ENCODE results near the gene HAT1. TPM values are rescaled to one million over a fixed set of nuclear protein-coding genes. Genes with fewer than 3 reads are reported as not detected.

HAT1 gene
- total RNA-seq, 1 experiment from 2014 or later: 74.3 TPM

GRCh38 chr2:171958475-171958874 is 36.2 kb downstream of the HAT1 start:
- no peak overlapping the region for H3K27ac Mint-ChIP-seq (ENCODE audit: unreplicated experiment)
- no peaks in the 10 kb centered on the region for H3K4me1 Mint-ChIP-seq (ENCODE audit: low read depth, unreplicated experiment)
- ChIA-PET POLR2A (no interaction called here), CTCF (no interaction called here)
- Histone ChIP-seq H3K27me3 (replicated peaks; ENCODE audit: control insufficient read depth, insufficient read depth, low read length) (no peaks in the 10 kb centered on the region), H3K36me3 (ENCODE audit: control insufficient read depth, insufficient read depth, low read length) (no peaks in the 10 kb centered on the region), H3K4me3 (ENCODE audit: low read depth, low read length) (no peak overlapping the region), H3K4me1 (no peaks in the 10 kb centered on the region), H3K9me3 (no peaks in the 10 kb centered on the region)
- no peaks in the 10 kb centered on the region for H3K27me3 Mint-ChIP-seq (ENCODE audit: insufficient read depth, unreplicated experiment)
- no peak overlapping the region for H3K4me3 Mint-ChIP-seq (ENCODE audit: unreplicated experiment)
- no TSS peak for BruUV-seq (replicated peaks)
- H3K9me3 Mint-ChIP-seq (ENCODE audit: unreplicated experiment): no peaks in the 10 kb centered on the region
- no peak for DNase-seq
- H3K36me3 Mint-ChIP-seq (ENCODE audit: insufficient read depth, unreplicated experiment): peaks cover 29% of the 10 kb centered on the region
- intact Hi-C loops (cut with micrococcal nuclease; ENCODE audit: unreplicated experiment): no loop called here
- no peak for TF ChIP-seq CTCF (IDR thresholded peaks at IDR 0.05; ENCODE audit: insufficient read depth in 1 of 2, low read depth in 1 of 2, low read length in 1 of 2, severe bottlenecking in 1 of 2, unreplicated experiment in 1 of 2)

- CTCF ChIA-PET: no interaction called here
These were observed 37.7 kb downstream of the HAT1 start for GRCh38 chr2:171959998-171960397.

GRCh38 chr2:171960570-171960969 is 38.3 kb downstream of the HAT1 start:
- Histone ChIP-seq H3K27me3 (replicated peaks; ENCODE audit: control insufficient read depth, insufficient read depth, low read length) (no peaks in the 10 kb centered on the region), H3K36me3 (ENCODE audit: control insufficient read depth, insufficient read depth, low read length) (no peaks in the 10 kb centered on the region), H3K4me1 (no peaks in the 10 kb centered on the region), H3K9me3 (no peaks in the 10 kb centered on the region), H3K4me3 (ENCODE audit: low read depth, low read length) (no peak overlapping the region)
- DNase-seq: no peak
- Mint-ChIP-seq H3K4me3 (ENCODE audit: unreplicated experiment) (no peak overlapping the region), H3K27me3 (ENCODE audit: insufficient read depth, unreplicated experiment) (no peaks in the 10 kb centered on the region), H3K36me3 (ENCODE audit: insufficient read depth, unreplicated experiment) (peaks cover 14% of the 10 kb centered on the region), H3K27ac (ENCODE audit: unreplicated experiment) (no peak overlapping the region), H3K9me3 (ENCODE audit: unreplicated experiment) (no peaks in the 10 kb centered on the region), H3K4me1 (ENCODE audit: low read depth, unreplicated experiment) (no peaks in the 10 kb centered on the region)
- CTCF ChIA-PET: interaction anchor here (0.7 kb wide), 1 partner anchor 138 kb away, joined by 3 read pairs; no protein-coding TSS in a partner anchor
- no TSS peak for BruUV-seq (replicated peaks)
- intact Hi-C loops (cut with micrococcal nuclease; ENCODE audit: unreplicated experiment): no loop called here
- POLR2A ChIA-PET: no interaction called here
- no peak for TF ChIP-seq CTCF (IDR thresholded peaks at IDR 0.05; ENCODE audit: insufficient read depth in 1 of 2, low read depth in 1 of 2, low read length in 1 of 2, severe bottlenecking in 1 of 2, unreplicated experiment in 1 of 2)

More at GRCh38 chr2:171959998-171960397, 37.7 kb downstream of the HAT1 start:
- Mint-ChIP-seq H3K27ac (ENCODE audit: unreplicated experiment) (no peak overlapping the region), H3K9me3 (ENCODE audit: unreplicated experiment) (no peaks in the 10 kb centered on the region), H3K4me3 (ENCODE audit: unreplicated experiment) (no peak overlapping the region), H3K27me3 (ENCODE audit: insufficient read depth, unreplicated experiment) (no peaks in the 10 kb centered on the region), H3K4me1 (ENCODE audit: low read depth, unreplicated experiment) (no peaks in the 10 kb centered on the region), H3K36me3 (ENCODE audit: insufficient read depth, unreplicated experiment) (peaks cover 17% of the 10 kb centered on the region)
- H3K9me3 ChIP-seq: no peaks in the 10 kb centered on the region
- no peaks in the 10 kb centered on the region for H3K4me1 ChIP-seq
- no peak overlapping the region for H3K4me3 ChIP-seq (ENCODE audit: low read depth, low read length)
- H3K36me3 ChIP-seq (ENCODE audit: control insufficient read depth, insufficient read depth, low read length): no peaks in the 10 kb centered on the region
- no TSS peak for BruUV-seq (replicated peaks)
- POLR2A ChIA-PET: no interaction called here
- H3K27me3 ChIP-seq (replicated peaks; ENCODE audit: control insufficient read depth, insufficient read depth, low read length): no peaks in the 10 kb centered on the region
- TF ChIP-seq CTCF (IDR thresholded peaks at IDR 0.05; ENCODE audit: insufficient read depth in 1 of 2, low read depth in 1 of 2, low read length in 1 of 2, severe bottlenecking in 1 of 2, unreplicated experiment in 1 of 2): no peak
- DNase-seq: no peak
- intact Hi-C loops (cut with micrococcal nuclease; ENCODE audit: unreplicated experiment): no loop called here

All from Caco-2 (cell line).